ENCODE measurements around the gene HADHA. TPM values are rescaled to one million over a fixed set of nuclear protein-coding genes. Genes with fewer than 3 reads are reported as not detected.

The HADHA gene
- 100 to 1,000 TPM; 104 to 113 TPM for total RNA-seq

- Mint-ChIP-seq H3K27ac (peak within 1 kb of the TSS; percentile 99), H3K4me3 (peak within 1 kb of the TSS; percentile 96), H3K4me1 (peaks cover 40% of the 10 kb centered on the region), H3K36me3 (peaks cover 6% of the 10 kb centered on the region), H3K27me3 (no peaks in the 10 kb centered on the region), H3K9me3 (no peaks in the 10 kb centered on the region)
- peak; percentile 89 for DNase-seq
- peak; percentile 80 for ATAC-seq (ENCODE audit: low read depth)
- POLR2A ChIA-PET = interaction anchor here (0.9 to 3.4 kb wide), 10 partner anchors 14 to 930 kb away, joined by 3 to 21 read pairs (median 6); partner anchors contain the start of genes ADGRF3, ASXL2, KIF3C and SELENOI
Observed at GRCh38 chr2:26244309-26245230, at the start of gene HADHA, which contains the start of gene HADHB. Gene HADHA (minus strand): TSS chr2:26244632. CDS start chr2:26244596, 36 bp downstream. Gene HADHB (plus strand): TSS chr2:26244939. CDS start chr2:26254255, 9,316 bp downstream.

GRCh38 chr2:26292646-26293045, 48.2 kb upstream of the HADHA start:
- DNase-seq (no peak), ATAC-seq (ENCODE audit: low read depth) (no peak)
- no peaks in the 10 kb centered on the region for H3K9me3 Mint-ChIP-seq
- peaks cover 2% of the 10 kb centered on the region for H3K27me3 Mint-ChIP-seq
- no peak overlapping the region for H3K4me3 Mint-ChIP-seq
- H3K4me1 Mint-ChIP-seq = no peaks in the 10 kb centered on the region
- H3K27ac Mint-ChIP-seq = no peak overlapping the region
- POLR2A ChIA-PET = no interaction called here
- peaks cover 3% of the 10 kb centered on the region for H3K36me3 Mint-ChIP-seq

GRCh38 chr2:26290001-26290400, 45.6 kb upstream of the HADHA start:
- Mint-ChIP-seq H3K4me3 (no peak overlapping the region), H3K27ac (no peak overlapping the region), H3K9me3 (no peaks in the 10 kb centered on the region), H3K4me1 (no peaks in the 10 kb centered on the region), H3K36me3 (peaks cover 11% of the 10 kb centered on the region), H3K27me3 (no peaks in the 10 kb centered on the region)
- POLR2A ChIA-PET = no interaction called here
- DNase-seq (no peak), ATAC-seq (ENCODE audit: low read depth) (no peak)

GRCh38 chr2:26285931-26286330, 41.5 kb upstream of the HADHA start:
- no peak for ATAC-seq (ENCODE audit: low read depth)
- Mint-ChIP-seq H3K4me1 (peaks cover 2% of the 10 kb centered on the region), H3K27me3 (no peaks in the 10 kb centered on the region), H3K36me3 (peaks cover 25% of the 10 kb centered on the region), H3K27ac (no peak overlapping the region), H3K9me3 (no peaks in the 10 kb centered on the region), H3K4me3 (no peak overlapping the region)
- no peak for DNase-seq
- POLR2A ChIA-PET = interaction anchor here (0.5 kb wide), 1 partner anchor 20 kb away, joined by 3 read pairs; no protein-coding TSS in a partner anchor

GRCh38 chr2:26284132-26284531, 39.7 kb upstream of the HADHA start:
- peaks cover 2% of the 10 kb centered on the region for H3K4me1 Mint-ChIP-seq

GRCh38 chr2:26283606-26284005, 39.2 kb upstream of the HADHA start:
- H3K4me1 Mint-ChIP-seq = peaks cover 2% of the 10 kb centered on the region
- no peaks in the 10 kb centered on the region for H3K27me3 Mint-ChIP-seq
- POLR2A ChIA-PET = no interaction called here
- no peak overlapping the region for H3K27ac Mint-ChIP-seq
- ATAC-seq (ENCODE audit: low read depth) = no peak
- DNase-seq = no peak
- H3K36me3 Mint-ChIP-seq = peaks cover 29% of the 10 kb centered on the region
- H3K4me3 Mint-ChIP-seq = no peak overlapping the region
- H3K9me3 Mint-ChIP-seq = no peaks in the 10 kb centered on the region

More at GRCh38 chr2:26284132-26284531, 39.7 kb upstream of the HADHA start:
- DNase-seq (no peak), ATAC-seq (ENCODE audit: low read depth) (no peak)
- H3K4me3 Mint-ChIP-seq = no peak overlapping the region
- no peaks in the 10 kb centered on the region for H3K9me3 Mint-ChIP-seq
- no peak overlapping the region for H3K27ac Mint-ChIP-seq
- H3K36me3 Mint-ChIP-seq = peaks cover 27% of the 10 kb centered on the region
- POLR2A ChIA-PET = no interaction called here
- no peaks in the 10 kb centered on the region for H3K27me3 Mint-ChIP-seq

- H3K36me3 Mint-ChIP-seq = peaks cover 26% of the 10 kb centered on the region
Observed at GRCh38 chr2:26281226-26281625, 36.8 kb upstream of the HADHA start.

GRCh38 chr2:26279886-26280285, 35.5 kb upstream of the HADHA start:
- ATAC-seq (ENCODE audit: low read depth) = no peak
- Mint-ChIP-seq H3K9me3 (no peaks in the 10 kb centered on the region), H3K36me3 (peaks cover 23% of the 10 kb centered on the region), H3K27me3 (no peaks in the 10 kb centered on the region), H3K4me3 (no peak overlapping the region), H3K4me1 (peaks cover 2% of the 10 kb centered on the region), H3K27ac (no peak overlapping the region)
- POLR2A ChIA-PET = no interaction called here
- DNase-seq = no peak

More at GRCh38 chr2:26281226-26281625, 36.8 kb upstream of the HADHA start:
- Mint-ChIP-seq H3K27ac (no peak overlapping the region), H3K9me3 (no peaks in the 10 kb centered on the region), H3K4me1 (peaks cover 2% of the 10 kb centered on the region), H3K27me3 (no peaks in the 10 kb centered on the region), H3K4me3 (no peak overlapping the region)
- POLR2A ChIA-PET = no interaction called here
- DNase-seq (no peak), ATAC-seq (ENCODE audit: low read depth) (no peak)

GRCh38 chr2:26276484-26277227, 32.2 kb upstream of the HADHA start:
- no peak for ATAC-seq (ENCODE audit: low read depth)
- Mint-ChIP-seq H3K27me3 (no peaks in the 10 kb centered on the region), H3K27ac (no peak overlapping the region), H3K9me3 (no peaks in the 10 kb centered on the region), H3K4me1 (no peaks in the 10 kb centered on the region), H3K4me3 (no peak overlapping the region), H3K36me3 (peaks cover 16% of the 10 kb centered on the region)
- POLR2A ChIA-PET = no interaction called here
- no peak for DNase-seq

- POLR2A ChIA-PET = no interaction called here
- DNase-seq (no peak), ATAC-seq (ENCODE audit: low read depth) (no peak)
- no peaks in the 10 kb centered on the region for H3K9me3 Mint-ChIP-seq
- H3K4me1 Mint-ChIP-seq = peaks cover 3% of the 10 kb centered on the region
- peaks cover 13% of the 10 kb centered on the region for H3K36me3 Mint-ChIP-seq
- no peaks in the 10 kb centered on the region for H3K27me3 Mint-ChIP-seq
- H3K27ac Mint-ChIP-seq = no peak overlapping the region
- H3K4me3 Mint-ChIP-seq = no peak overlapping the region
Observed at GRCh38 chr2:26274058-26274613, 29.7 kb upstream of the HADHA start.

- H3K36me3 Mint-ChIP-seq = peaks cover 13% of the 10 kb centered on the region
- no peak overlapping the region for H3K27ac Mint-ChIP-seq
- ATAC-seq (ENCODE audit: low read depth) = no peak
Observed at GRCh38 chr2:26273501-26273900, 29.1 kb upstream of the HADHA start.

GRCh38 chr2:26270373-26270772, 25.9 kb upstream of the HADHA start:
- no peak for DNase-seq
- no peak overlapping the region for H3K4me3 Mint-ChIP-seq
- H3K4me1 Mint-ChIP-seq = peaks cover 3% of the 10 kb centered on the region
- POLR2A ChIA-PET = no interaction called here
- no peaks in the 10 kb centered on the region for H3K27me3 Mint-ChIP-seq
- peaks cover 18% of the 10 kb centered on the region for H3K36me3 Mint-ChIP-seq
- no peak overlapping the region for H3K27ac Mint-ChIP-seq
- ATAC-seq (ENCODE audit: low read depth) = no peak
- H3K9me3 Mint-ChIP-seq = no peaks in the 10 kb centered on the region

More at GRCh38 chr2:26273501-26273900, 29.1 kb upstream of the HADHA start:
- peaks cover 3% of the 10 kb centered on the region for H3K4me1 Mint-ChIP-seq
- no peaks in the 10 kb centered on the region for H3K27me3 Mint-ChIP-seq
- no peak for DNase-seq
- H3K9me3 Mint-ChIP-seq = no peaks in the 10 kb centered on the region
- H3K4me3 Mint-ChIP-seq = no peak overlapping the region
- POLR2A ChIA-PET = no interaction called here

GRCh38 chr2:26269571-26270158, 25.2 kb upstream of the HADHA start:
- Mint-ChIP-seq H3K9me3 (no peaks in the 10 kb centered on the region), H3K27ac (no peak overlapping the region), H3K4me1 (peaks cover 3% of the 10 kb centered on the region), H3K27me3 (no peaks in the 10 kb centered on the region), H3K36me3 (peaks cover 18% of the 10 kb centered on the region), H3K4me3 (no peak overlapping the region)
- DNase-seq = no peak
- ATAC-seq (ENCODE audit: low read depth) = no peak
- POLR2A ChIA-PET = no interaction called here

Measured in activated naive CD8-positive, alpha-beta T cell treated with anti-CD3 and anti-CD28 coated beads, Interleukin-2, amount 10 ng/mL, durations not matched to agents 7 days and 5 days (primary cell).